Posterior vena cava (tissue), 2 donors: ENCODE data around the gene GRN. TPM values are rescaled to one million over a fixed set of nuclear protein-coding genes. Genes with fewer than 3 reads are reported as not detected.

Source experiments
- DNase-seq: peaks from one replicate; pipeline ENCODE4 v3.0.0-alpha.2; 2020; ENCODE audit warnings: low spot score
- intact Hi-C, 2 donors: fragments of 100-400 bp; cut with DNase I; formaldehyde crosslinking; loops; one replicate each; pipeline versions ENCODE4 v1.14.1 to v1.14.2; 2022 to 2023
- total RNA-seq, 2 donors: library from RNA; stranded (reverse); fragmentation: NEBNext Ultra II Directional; extraction: Animal tissue kit (Norgen Biotek cat#: 25700); gene quantifications; one replicate each; pipeline ENCODE4 v1.2.1, GENCODE V29; 2021
- donor health status: DM: yes; HTN: yes; CAD: no.
- donor health status: DM: yes; HTN: yes; CAD: no.

GRN gene
- total RNA-seq, 2 donors from 2014 or later: 149 to 261 TPM

GRCh38 chr17:44374306-44375195 is 29.4 kb downstream of the GRN start:
- peak; percentile 78 for DNase-seq
- intact Hi-C loops: no loop called here

DNA sequence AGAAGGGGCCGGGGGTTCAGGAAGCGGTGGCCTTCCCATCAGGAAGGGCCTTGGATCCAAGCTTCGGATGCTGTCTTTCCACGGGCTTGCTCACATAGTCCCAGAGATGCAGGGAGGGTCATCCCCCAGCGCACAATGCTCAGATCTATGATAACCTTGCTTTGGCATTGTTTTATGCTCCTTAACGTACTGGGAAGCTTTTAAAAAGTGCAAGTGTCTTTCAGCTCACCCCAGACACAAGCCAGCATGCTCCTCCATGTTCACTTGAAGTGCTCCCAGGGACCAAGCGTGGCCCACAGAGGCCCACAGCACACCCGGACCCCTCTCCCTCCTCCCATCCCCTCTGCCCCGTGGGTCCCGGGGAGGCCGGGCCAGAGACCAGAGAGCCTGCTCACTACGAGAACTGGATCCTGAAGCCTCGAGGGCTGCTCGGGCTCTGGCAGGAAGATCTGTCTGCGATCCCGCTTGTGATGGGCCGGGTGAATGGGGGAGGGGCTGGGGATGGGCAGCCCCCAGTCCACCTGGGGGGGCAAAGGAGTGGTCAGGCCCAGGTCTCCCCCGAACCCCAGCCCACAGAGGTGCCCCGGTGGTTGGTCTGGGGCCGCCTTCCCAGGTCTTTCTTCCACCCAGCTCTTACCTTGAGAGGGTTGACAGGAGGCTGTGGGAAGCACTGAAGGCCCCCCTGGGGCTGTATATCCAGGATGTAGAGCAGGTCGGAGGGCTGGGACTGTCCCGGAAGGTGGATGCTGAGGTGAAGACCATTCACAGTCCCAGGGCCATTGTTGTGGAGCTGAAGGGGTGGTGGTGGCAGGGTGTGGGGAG is 30.3 kb downstream of the GRN start:
- intact Hi-C loops: no loop called here
- DNase-seq: no peak

GRCh38 chr17:44376124-44376523 is 31.0 kb downstream of the GRN start:
- intact Hi-C loops: no loop called here
- DNase-seq: peak; percentile 91

- intact Hi-C loops: no loop called here
- DNase-seq: no peak
These were observed 31.7 kb downstream of the GRN start for GRCh38 chr17:44376779-44377178.

- intact Hi-C loops: no loop called here
- DNase-seq: no peak
These were observed 33.1 kb downstream of the GRN start for GRCh38 chr17:44378171-44378705.

DNA sequence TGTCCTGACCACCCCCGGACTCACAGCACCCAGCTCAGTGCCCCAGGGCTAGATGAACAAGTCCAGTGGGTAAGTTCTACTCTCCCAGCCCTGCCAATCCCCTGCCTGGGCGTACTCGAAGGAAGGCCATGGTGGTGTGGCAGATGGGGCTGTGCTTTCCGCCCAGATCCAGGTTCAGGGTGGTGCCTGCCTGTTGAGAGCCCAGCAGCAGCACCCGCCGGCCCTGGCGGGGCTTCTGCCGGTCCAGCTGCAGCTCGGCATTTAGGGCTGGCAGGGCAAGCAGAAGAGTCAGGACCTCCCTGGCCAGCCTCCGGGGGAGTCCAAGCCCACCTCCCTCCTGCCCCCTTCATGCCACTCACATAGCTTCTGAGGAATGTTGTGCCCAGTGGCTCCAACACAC is 34.8 kb downstream of the GRN start:
- intact Hi-C loops: no loop called here
- no peak for DNase-seq

DNA sequence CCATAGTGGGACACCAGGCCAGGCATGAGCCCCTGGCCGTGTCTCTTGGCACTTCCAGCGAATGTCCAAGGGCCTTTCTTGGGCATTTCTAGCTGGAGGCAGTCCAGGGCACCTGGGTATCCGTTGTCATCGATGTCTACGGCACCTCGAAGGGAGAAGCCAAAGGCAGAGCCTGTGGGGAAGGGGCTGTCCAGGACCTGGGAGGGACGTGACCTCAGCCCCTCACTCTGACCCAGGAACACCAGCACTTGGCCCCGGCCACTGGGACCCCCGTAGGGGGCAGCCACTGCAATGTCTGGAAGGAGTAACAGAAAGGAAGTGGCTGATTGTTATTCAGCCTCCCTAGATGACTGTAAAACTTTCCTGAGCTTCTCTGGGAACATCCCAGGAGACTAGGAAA is 35.7 kb downstream of the GRN start:
- DNase-seq: no peak
- intact Hi-C loops: no loop called here

DNA sequence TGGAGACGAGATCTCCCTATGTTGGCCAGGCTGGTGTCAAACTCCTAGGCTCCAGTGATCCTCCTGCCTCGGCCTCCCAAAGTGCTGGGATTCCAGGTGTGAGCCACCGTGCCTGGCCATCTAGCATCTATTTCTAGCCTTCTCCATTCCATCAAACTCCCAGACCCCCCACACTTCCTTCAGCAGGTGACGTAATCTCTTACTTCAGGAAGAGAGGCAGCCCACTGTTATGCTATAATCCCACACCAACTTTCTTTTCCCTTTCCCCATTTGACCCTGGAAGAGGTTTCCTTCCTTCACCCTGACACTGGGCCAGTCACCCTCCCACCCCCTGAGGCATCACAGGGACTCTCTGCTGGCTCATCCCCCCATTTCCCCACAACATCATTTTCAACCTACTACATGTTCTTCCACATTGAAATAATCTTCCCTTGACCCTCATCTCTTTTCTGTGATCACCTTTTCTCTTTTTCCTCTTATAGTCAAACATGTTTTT is 36.8 kb downstream of the GRN start:
- intact Hi-C loops: no loop called here
- DNase-seq: no peak

DNA sequence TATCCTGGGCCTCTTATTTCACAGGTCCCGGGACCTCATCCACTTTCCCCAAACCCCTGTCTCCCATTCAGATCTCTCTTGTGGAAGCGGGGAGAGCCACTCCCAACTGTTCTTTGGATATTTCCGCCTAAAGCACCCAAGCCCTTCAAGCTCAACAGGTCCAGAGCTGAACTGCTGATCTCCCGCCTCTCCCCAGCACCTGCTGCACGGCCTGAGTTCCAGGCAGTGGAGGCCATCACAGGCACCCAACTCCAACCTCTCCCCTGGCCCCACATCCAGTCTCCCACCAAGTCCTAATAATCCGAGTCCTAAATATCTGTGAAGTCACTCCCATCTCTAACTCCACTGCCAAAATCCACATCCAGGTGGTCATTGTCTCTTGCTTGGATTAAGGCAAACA is 37.8 kb downstream of the GRN start:
- peak; percentile 26 for DNase-seq
- intact Hi-C loops: no loop called here

DNA sequence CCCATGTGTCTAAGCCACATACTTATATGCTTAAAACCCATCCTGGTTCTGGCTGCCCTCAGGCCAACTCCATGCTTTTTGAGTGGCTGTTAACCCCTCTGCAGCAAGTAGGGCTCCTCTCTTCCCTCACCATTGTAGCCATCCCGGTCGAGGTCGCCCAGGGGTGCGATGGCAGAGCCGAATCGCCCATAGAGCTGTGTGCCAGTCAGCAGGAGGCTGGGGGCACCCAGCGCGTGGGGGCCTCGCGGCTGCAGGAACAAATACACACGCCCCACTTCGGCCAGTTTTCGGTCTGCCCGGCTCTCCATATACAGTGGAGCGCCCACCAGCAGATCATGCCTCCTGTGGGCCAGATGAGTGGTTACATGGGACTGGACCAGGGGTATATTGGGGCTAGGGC is 38.3 kb downstream of the GRN start:
- intact Hi-C loops: no loop called here
- peak; percentile 70 for DNase-seq

GRCh38 chr17:44383861-44384260 is 38.8 kb downstream of the GRN start:
- DNase-seq: peak; percentile 75
- intact Hi-C loops: no loop called here

GRCh38 chr17:44384281-44384822 is 39.2 kb downstream of the GRN start:
- intact Hi-C loops: no loop called here
- DNase-seq: peak; percentile 70

GRCh38 chr17:44384823-44385286 is 39.8 kb downstream of the GRN start:
- intact Hi-C loops: no loop called here
- peak; percentile 76 for DNase-seq

GRCh38 chr17:44385287-44386181 is 40.4 kb downstream of the GRN start:
- DNase-seq: peak; percentile 91
- intact Hi-C loops: no loop called here

DNA sequence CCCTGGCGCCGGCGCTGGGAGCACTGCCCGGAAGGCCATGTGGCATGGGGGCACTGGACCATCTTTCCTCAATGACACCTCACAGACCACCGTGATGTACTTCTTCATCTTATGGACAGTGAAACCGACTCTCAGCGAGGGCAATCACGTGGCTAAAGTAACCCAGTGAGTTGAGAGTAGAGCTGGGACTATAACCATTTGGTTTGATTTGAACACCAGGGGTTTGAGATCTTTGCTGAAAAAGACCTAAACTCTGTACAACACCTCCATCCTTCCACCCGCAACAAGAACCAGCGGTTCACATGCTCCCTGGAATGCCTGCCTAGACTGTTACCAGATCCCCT is 41.1 kb downstream of the GRN start:
- intact Hi-C loops: no loop called here
- no peak for DNase-seq

DNA sequence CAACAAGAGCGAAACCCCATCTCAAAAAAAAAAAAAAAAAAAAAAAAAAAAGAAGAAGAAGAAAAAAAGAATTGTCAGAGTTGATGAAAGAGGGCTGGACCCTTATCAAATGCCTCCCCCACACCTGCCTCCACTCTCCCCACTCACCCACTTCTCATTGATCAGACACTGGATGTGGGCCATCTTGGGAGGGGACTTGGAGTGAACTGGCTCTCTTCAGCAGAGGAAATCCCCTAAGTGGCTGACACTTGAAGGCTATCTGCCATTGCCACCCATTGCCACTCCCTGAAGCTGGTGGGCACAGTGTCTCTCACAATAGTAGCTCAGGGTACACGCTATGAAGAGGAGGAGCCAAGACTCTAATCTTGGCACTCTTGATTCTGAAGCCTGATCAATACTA is 42.7 kb downstream of the GRN start:
- intact Hi-C loops: no loop called here
- no peak for DNase-seq

DNA sequence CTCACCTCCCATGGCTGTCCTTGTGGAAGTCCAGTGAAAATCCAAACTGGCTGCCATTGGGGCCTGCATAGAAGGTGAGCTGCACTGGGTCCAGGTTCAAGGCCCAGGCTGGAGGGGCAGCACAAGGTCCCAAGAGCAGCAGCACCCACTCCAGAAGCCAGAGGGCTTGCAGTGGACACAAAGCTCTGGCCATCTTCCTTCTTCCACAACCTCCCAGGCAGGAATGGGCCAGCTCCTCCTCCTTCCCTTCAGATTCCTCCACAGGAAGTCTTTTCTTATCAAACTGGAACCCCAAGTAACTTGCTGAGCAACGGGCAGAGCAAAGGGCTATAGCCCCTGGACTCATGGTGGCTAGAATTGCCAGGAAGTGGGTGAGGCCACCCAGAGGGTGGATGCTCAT is 44.2 kb downstream of the GRN start, which contains the start of gene ITGA2B:
Gene ITGA2B (minus strand): TSS at position 369 of the 400 bp plus-strand sequence. CDS start 176 bp downstream, at position 193.
- peak; percentile 38 for DNase-seq
- intact Hi-C loops: no loop called here

GRCh38 chr17:44389723-44390202 is 44.7 kb downstream of the GRN start:
- peak; percentile 41 for DNase-seq
- intact Hi-C loops: no loop called here
